HG03108 (cell line): ENCODE results near the gene LDLRAD3.

ENCODE experiments used
- ATAC-seq: cut with Tn5 transposase; IDR thresholded peaks from one replicate; pipeline ENCODE4 v1.9.1; 2021; ENCODE audit warnings: moderate library complexity; ENCODE audit not compliant: unreplicated experiment

The LDLRAD3 gene

GRCh38 chr11:36229091-36229705, 285.3 kb downstream of the LDLRAD3 start:
- no peak for ATAC-seq

DNA sequence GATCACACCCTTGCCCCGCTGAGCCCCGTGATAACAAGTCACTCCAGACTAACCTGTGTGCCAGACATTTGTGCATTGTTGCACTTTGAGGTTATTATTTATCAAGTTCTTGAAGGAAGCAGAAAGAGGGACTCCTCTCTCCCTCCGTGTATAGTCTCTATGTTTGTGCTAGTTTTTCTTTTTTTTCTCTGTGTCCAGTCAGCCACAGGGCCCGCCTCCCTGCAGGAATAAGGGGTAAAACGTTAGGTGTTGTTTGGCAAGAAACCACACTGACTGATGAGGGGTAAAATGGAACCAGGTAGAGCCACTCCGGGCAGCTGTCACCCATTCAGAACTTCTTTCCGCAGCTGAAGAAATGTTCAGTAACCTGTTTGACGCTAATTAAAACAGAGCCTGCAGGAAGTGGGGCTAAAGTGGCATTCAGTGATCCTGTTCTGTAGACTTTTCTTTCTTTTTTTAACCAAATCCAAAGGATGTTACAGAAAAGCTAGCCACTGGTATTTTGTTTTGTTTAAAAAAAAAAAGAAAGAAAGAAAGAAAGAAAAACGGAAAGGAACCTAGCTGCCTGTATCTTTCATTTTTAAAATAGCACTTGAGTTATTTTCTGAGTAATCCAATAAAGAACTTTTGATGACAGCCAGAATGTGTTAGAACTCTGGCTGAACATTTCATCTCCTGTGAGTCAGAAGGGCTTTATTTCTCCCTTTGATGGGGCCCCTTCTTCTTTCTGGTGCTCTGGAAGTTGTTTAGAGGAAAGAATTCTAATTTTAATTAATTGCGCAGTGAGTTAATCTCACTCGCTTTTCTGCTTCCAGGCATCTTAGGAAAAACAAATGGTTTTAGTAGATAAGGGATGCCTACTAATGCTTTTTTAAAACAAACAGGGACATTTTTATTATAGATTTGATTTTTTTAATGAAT, 287.2 kb downstream of the LDLRAD3 start:
- ATAC-seq, result no peak

GRCh38 chr11:36233204-36233603, 289.3 kb downstream of the LDLRAD3 start:
- ATAC-seq, result no peak

- no peak for ATAC-seq
These were observed 291.0 kb downstream of the LDLRAD3 start for GRCh38 chr11:36234825-36235224.

- ATAC-seq, result no peak
These were observed 291.9 kb downstream of the LDLRAD3 start for GRCh38 chr11:36235750-36236149.

- ATAC-seq, result no peak
These were observed 293.5 kb downstream of the LDLRAD3 start for GRCh38 chr11:36237391-36237790.

GRCh38 chr11:36238036-36238631, 294.3 kb downstream of the LDLRAD3 start:
- ATAC-seq, result no peak

DNA sequence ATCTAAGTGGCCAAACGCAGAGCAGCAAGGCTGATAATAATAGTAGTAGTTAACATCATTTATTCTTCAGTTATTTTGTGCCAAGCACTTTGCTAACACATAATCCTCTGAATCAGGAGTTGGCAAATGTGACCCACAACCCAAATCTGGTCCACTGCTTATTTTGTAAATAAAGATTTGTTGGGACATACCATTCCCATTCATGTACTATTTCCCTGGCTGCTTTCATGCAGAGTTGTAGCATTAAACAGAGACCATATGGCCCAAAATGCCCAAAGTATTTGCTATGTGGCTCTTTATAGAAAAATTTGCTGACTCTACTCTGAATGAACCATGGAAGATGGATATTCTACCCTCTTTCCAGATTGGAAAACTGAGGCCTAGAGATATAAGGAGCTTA, 295.0 kb downstream of the LDLRAD3 start:
- no peak for ATAC-seq

- no peak for ATAC-seq
These were observed 295.8 kb downstream of the LDLRAD3 start for GRCh38 chr11:36239636-36240035.

DNA sequence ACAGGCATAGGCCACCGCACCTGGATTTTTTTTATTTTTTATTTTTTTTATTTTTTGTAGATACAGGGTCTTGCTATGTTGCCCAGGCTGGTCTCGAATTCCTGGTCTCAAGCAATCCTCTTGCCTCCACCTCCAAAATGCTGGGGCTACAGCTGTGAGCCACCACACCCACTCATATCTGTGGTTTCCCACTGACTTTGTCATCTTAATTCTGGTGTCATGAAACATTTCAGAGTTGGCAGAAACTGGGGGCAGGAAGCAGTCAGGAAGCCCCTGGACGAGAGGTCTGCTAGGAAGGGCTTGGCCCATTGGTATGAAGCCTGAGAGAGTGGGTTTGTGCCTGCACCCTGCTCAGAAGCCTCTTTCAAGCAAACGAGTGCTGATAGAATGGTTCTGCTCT, 296.3 kb downstream of the LDLRAD3 start:
- no peak for ATAC-seq

- no peak for ATAC-seq
These were observed 296.9 kb downstream of the LDLRAD3 start for GRCh38 chr11:36240801-36241200.

DNA sequence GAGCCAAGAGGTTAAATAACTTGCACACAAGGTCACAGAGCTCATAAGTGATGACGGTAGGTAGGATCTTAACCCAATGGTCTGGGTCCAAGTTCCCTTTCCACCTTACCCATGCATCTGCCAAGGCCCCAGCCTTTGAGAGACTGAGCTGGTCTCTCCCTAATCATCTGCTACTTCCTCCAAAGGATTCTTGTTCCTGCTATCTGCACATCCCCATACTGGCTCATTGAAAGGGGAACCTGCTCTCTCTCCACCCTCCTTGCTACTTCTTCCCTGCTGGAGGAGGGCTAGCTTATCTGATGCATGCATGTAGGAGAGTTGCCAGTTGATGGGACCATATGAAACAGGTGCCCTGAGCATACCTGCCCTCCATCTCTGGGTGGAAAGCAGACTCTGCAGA, 297.6 kb downstream of the LDLRAD3 start:
- ATAC-seq, result no peak

DNA sequence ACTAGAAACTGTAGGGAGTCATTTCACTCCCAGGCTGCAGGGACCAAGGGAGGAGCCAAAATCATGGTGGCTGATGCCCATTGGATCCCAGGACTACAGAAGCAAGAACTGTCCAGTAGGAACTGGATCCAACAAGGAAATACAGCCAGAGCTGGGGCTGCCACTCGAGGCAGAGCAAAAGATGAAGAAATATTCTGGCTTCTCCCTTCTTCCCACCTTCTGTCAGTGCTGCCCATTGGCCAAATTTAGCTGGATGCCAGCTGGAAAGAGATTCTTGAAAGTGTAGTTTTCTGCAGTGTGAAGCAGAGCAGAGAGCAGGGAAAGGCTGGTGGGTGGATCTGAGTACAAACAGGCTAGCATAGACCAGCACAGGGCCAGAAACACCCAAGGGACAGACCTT, 299.8 kb downstream of the LDLRAD3 start:
- no peak for ATAC-seq

DNA sequence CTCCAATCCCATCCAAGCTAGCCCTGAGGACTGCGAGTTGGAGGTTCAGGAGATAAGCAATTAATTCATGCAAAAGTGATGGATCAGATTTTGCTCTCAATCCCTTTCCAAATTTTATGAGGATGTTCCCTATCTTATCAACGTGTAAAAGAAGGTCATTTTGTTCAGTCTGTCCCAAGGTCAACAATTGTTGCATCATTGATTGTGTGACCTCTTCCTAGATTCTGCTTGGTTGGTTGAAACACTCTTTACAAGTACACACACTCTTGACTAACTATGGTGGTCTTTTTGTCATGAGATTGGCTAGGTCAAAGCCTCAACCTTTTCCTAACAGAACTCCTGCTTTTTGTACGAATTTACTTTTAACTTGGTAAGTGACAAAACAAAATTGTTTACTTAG, 303.6 kb downstream of the LDLRAD3 start:
- no peak for ATAC-seq

GRCh38 chr11:36248436-36248835, 304.6 kb downstream of the LDLRAD3 start:
- no peak for ATAC-seq

GRCh38 chr11:36249246-36249645, 305.4 kb downstream of the LDLRAD3 start:
- no peak for ATAC-seq

DNA sequence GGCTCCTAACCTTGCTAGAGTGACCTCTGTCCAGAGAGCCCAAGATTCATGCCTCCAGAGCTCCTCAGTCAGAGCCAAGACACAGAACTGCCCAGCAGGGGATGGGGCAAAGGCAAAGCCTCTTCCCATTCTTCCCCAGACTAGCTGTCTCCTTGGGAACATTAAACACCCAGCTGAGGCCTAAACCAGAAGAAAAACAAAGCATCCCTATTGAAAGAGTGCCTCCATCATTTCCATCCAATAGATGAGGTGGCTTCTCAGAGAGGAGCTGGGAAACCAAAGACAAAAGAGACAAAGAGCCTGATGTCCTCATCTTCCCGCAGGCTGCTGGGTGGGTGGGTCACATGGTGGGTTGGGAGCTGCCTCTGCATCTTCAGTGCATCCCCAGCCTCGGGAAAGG, 308.0 kb downstream of the LDLRAD3 start:
- no peak for ATAC-seq

DNA sequence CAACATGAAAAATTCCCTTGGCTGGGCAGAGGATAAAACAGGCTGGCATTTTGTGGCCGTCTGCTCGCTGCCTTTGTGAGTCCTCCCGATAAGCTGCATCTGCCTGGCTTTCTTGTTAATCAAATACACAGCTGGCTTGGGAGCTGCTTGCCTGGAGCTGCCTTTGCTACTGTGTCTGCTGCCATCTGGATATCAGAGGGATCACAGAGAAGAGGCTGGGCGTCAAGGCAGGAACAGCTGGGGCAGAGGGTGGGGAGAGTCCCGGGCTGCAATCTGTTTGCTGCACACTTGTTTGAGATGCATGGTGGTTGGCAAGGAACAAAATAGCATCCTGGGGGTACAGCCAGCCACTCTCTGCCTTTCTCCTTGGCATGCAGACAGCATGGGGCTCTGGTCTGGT, 309.4 kb downstream of the LDLRAD3 start:
- no peak for ATAC-seq

DNA sequence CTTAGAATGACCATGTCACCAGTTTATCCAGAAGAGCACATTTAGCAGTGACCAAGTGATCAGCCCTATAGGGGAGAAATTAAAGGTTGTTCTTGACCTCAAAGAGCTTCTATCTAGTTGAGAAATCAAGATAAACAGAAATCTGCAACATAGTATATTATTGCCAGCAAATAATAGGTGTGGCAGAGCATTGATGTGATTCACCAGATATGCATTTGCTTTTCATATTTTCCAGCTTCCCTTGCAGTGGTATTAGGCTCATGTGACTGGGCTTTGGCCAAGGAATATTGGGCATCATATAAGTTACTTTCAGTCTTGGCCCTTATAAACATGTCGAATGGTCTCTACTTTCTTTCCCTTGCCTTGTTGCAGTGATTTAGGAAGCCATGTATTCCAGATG, 310.9 kb downstream of the LDLRAD3 start:
- no peak for ATAC-seq

- no peak for ATAC-seq
These were observed 313.5 kb downstream of the LDLRAD3 start for GRCh38 chr11:36257351-36257750.

GRCh38 chr11:36258730-36259360, 315.0 kb downstream of the LDLRAD3 start:
- no peak for ATAC-seq

DNA sequence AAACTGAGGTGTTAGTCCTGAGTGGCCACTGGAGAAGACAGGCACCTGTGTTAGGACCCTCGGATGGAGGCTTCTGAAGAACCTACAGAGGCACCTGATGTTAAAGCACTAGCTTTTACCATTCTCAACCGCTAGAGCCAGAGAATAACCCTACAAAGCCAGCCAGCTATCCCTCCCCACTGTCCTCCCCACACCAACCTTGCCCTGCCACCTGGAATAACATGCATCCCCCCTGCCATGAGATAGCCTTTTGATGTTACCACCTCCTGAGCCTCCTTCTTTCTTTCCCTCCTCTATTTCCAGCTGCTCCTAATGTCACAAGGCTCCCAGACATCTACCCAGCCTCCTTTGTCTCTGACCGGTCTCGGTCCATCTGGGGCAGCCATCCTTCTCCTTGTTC, 317.2 kb downstream of the LDLRAD3 start:
- ATAC-seq, result no peak
